Activated CD8-positive, alpha-beta memory T cell treated with anti-CD3 and anti-CD28 coated beads, Interleukin-2, amount 50 U/mL, for 24 hours (primary cell): Measurements from ENCODE around the gene RARS1.

Experiments used
- DNase-seq: peaks from one replicate; pipeline ENCODE4 v3.0.0-alpha.2; 2020; ENCODE audit errors: extremely low read depth

RARS1 gene

DNA sequence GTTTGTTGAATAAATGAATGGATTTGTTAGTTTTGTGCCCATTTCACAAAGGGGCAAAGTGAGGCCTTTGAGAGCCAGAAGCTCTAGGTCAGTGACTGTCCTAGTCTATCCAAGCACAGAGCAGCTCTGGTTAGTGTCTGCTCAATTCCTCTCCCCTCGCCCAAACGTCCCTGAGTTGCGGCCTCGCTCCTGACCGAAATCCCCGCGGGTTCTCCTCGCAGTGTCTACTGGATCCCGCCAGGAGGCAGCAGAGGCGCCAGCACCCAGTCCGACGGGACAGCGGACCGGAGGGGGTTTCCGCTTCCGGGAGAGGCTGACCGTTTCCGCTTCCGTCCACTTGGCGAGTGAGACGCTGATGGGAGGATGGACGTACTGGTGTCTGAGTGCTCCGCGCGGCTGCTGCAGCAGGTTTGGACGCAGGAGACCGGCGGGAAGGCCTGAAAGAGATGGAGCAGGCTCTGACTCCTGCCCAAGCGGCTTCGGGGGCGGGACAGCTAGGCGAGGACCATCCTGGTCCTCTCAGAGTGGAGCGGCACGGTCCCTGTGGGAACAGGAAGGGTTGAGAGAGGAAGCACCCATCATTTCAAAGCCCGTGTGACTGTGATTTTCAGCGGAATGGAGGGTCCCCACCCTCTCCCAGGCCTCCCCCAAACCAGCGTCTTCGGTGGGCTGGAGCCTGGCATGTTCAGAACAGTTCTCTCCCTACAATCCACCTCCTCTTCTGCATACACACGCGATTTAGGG lies at the start of gene RARS1:
RARS1 (plus strand) TSS at position 336 of the 744 bp plus-strand sequence; CDS start at position 364, 28 bp downstream.
- peak; percentile 84 for DNase-seq

GRCh38 chr5:168438349-168438748 lies 47.9 kb upstream of the RARS1 start:
- DNase-seq: no peak

GRCh38 chr5:168443533-168443932 lies 42.7 kb upstream of the RARS1 start:
- no peak for DNase-seq

DNA sequence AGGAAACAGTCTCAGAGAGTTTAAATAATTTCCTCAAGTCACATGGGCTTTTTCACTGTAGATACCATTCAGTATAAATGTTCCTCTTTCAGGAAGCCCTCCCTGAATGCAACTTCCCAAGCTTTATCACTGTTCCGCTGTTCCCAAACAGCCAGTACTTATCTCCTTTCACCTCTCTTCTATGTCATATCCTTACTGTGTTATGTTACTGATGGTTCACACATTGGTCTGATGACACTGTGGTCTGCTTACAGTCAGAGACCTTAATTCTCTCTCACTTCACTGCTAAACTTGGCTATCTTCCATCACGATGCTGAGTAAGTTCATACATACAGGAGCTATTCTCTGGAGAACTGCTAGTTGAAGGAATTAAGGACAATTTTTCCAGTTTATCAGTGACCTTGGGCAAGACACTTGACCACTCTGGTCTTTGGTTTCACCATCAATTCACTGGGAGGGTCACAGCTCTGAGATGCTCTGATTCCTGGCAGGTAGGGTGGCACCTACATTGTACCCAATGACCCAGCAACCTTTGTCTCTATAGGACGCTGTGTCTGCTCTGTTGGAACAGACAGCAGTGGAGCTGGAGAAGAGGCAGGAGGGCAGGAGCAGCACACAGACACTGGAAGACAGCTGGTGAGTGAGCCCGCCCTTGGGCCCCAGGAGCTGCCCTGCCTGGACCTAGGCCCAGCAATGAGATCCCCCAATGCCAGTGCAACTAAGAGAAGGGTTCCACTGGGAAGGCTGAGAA lies 42.1 kb upstream of the RARS1 start:
- DNase-seq: no peak

DNA sequence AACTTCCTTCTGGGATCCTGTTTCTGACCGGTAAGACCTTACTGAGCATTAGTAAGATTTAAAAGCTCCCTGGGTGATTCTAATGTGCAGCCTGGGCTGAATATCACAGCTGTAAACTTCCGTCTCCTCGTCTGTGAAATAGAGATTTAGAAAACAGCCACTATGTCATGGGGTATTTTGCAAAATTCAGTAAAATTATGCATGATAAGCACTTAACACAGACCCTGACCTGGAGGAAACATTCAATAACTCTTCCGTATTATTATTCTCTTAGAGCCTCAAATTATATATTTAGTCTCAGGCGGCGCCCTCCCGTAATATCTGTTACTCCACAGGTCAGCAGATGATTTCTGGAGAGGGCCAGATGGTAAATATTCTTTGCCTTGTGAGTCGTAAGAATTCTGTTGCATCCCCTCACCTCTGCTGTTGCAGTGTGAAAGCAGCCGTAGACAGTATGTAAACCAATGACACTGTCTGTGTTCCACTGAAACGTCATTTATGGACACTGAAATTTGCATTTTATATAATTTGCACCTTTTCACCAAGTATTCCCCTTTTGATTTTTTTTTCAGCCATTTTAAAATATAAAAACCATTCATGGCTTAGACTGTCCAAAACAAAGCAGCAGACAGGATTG lies 39.2 kb upstream of the RARS1 start:
- no peak for DNase-seq

DNA sequence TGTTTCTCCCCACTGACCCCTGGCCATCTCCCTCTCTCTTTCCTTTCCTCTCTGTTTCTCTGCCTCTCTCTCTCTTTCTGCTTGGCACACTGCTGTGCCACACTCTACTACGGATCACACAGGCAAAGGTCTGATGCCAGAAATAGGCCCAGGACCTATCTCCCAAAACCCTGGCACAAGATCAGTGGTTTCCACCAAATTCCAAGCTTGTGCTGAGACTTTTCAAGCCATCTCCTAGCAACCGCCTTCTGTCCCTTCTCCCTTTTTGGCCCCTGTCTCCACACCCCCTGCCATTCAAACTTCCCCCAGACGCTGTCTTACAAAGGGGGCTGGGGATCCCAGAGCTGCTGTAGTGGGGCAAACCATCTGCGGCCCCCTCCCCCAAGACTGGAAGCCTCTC lies 38.5 kb upstream of the RARS1 start:
- no peak for DNase-seq

DNA sequence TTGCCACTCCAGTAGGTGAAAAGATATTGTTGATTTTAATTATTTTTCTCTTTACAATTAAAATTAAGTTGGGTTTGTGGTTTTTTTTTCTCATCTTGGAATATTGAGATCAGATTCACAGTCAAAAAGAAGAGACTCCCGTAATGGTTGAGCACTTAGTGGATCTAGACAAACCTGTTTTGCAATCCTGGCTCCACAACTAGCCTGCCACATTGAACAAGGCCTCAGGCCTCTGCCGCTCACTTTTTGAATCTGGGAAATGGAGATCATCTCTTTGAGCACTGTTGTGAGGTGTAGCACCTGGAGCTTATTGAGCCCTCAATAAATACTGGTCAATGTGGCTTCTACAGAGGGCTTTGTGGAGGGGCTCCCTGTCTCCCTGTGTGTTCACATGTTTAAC lies 37.1 kb upstream of the RARS1 start:
- DNase-seq: no peak

- DNase-seq: no peak
Measured at GRCh38 chr5:168451565-168451964, 34.7 kb upstream of the RARS1 start.

- no peak for DNase-seq
Measured at GRCh38 chr5:168455201-168455600, 31.1 kb upstream of the RARS1 start.

GRCh38 chr5:168457542-168457941 lies 28.7 kb upstream of the RARS1 start:
- DNase-seq: no peak

DNA sequence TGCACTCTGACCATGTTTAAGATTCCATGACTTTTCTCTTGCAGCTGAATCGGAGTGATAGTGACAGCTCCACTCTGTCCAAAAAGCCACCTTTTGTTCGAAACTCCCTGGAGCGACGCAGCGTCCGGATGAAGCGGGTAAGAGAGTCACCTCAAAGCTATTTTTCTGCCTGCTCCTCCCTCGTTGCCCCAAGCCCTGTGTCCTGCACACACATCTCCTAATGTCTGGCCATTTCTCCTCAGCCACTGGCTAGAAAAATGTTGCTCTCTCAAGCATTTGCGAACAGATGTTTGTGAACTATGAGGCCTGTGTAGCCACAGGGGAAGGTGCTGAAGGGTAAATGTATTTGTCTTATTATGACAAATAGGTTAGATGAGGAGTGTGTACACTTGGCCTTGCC lies 25.7 kb upstream of the RARS1 start:
- no peak for DNase-seq

DNA sequence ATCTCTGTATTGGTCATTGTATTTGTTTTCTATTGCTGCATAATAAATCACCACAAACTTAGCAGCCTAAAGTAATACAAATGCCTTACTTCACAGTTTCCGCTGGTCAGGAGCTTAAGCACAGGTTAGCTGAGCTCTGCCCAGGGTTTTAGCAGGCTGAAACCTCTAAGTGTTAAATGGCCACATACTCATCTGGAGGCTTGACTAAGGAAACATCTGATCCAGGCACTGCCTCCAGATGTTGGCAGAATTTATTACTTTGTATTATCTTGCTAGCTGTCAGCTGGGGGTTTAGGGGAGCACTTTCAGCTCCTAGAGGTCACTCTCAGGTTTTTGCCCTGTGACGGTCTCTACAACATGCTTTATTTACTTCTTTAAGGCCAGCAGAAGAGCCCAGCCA lies 23.2 kb upstream of the RARS1 start:
- no peak for DNase-seq

GRCh38 chr5:168464214-168464613 lies 22.1 kb upstream of the RARS1 start:
- DNase-seq: no peak

DNA sequence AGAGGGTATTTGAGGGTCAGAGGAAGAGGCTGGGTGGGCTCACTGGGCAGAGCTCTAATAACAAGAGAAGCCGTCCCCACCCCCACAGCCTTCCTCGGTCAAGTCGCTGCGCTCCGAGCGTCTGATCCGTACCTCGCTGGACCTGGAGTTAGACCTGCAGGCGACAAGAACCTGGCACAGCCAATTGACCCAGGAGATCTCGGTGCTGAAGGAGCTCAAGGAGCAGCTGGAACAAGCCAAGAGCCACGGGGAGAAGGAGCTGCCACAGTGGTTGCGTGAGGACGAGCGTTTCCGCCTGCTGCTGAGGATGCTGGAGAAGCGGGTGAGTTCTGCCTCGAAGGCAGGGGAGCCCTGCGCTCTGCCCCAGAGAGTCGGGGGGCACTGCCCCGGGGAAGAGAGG lies 21.6 kb upstream of the RARS1 start:
- no peak for DNase-seq

- DNase-seq: no peak
Measured at GRCh38 chr5:168467755-168468330, 18.4 kb upstream of the RARS1 start.

GRCh38 chr5:168468836-168469235 lies 17.4 kb upstream of the RARS1 start:
- no peak for DNase-seq

- no peak for DNase-seq
Measured at GRCh38 chr5:168469816-168470215, 16.5 kb upstream of the RARS1 start.

GRCh38 chr5:168471785-168472184 lies 14.5 kb upstream of the RARS1 start:
- no peak for DNase-seq

GRCh38 chr5:168472329-168472728 lies 13.9 kb upstream of the RARS1 start:
- DNase-seq: no peak

DNA sequence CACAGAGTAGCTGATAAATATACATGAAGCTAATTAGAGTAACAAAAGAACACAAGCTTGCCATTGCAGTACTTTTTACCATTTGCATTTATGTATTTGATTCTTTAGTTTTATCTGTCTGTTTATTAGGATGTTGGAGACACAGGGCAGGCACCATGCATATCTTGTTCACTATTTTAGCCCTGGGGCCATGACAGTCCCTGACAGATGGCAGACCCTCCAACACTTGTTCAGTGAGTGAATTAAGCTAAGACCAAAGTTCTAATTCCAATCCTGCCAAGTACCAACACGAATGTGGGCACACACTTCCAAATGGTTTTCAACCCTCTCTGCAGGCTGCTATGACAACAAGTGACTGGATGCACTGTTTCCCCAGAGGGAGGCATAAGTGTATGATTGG lies 12.0 kb upstream of the RARS1 start:
- no peak for DNase-seq

DNA sequence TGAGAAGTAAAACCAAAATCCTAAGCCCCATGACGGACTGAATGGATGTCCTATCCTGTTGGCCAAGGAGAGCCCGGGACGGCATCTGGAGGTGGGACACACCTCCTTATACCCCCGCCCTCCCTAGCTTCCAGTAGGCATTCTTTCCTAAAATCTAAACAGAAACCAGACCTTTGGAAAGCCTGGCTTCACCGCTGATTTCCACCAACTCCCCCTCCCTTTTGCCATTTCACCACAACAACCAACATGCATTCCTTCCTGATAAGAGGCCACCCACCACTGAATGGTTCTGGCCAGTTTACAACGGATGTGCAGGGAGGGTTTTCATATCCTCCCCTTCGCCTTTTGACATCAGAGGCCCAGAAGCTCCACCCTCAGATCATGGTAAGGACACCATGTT lies 9.2 kb upstream of the RARS1 start:
- DNase-seq: no peak

DNA sequence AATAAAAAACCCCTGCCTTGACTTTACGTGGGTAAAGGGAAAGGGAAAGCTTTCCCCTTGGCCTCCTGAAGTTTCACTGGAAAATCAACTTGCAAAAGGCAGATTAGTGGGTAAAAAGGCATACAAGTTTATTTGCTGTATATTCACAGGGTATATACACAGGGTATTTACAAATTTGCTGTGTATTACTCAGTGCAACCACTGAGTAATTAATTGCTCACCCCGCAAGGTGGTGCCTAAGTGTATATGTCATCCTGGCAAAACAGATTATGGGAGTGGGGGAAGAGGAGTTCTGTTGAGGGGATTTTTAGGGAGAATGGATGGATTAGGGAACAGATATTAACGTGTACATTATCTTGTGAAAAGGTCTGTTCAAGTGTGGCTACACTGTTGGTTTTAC lies 7.1 kb upstream of the RARS1 start:
- no peak for DNase-seq

- no peak for DNase-seq
Measured at GRCh38 chr5:168480601-168481000, 5.7 kb upstream of the RARS1 start.
